Astrocyte of the cerebellum (primary cell): ENCODE measurements around the gene FOXL2.

ENCODE experiments used
- DNase-seq: peaks from one replicate; pipeline ENCODE4 v3.0.0-alpha.2; 2011; ENCODE audit warnings: low read depth
- H3K4me3 ChIP-seq: 2 replicates; pipeline ENCODE4 v1.5.1; 2011; ENCODE audit warnings: mild to moderate bottlenecking, low read depth, low read length, moderate library complexity
- CTCF ChIP-seq: IDR thresholded peaks from 2 replicates; pipeline ENCODE4 v1.5.1; 2012; ENCODE audit warnings: low read length, low read depth, moderate library complexity, mild to moderate bottlenecking; ENCODE audit errors: missing control alignments
- in situ Hi-C: cut with HindIII; loops from 2 replicates; pipeline ENCODE4 v1.10.0; 2017; ENCODE audit warnings: low sequenced_read_pairs

FOXL2 gene

GRCh38 chr3:138913766-138914165 is 33.2 kb downstream of the FOXL2 start:
- no peak for TF ChIP-seq CTCF

DNA sequence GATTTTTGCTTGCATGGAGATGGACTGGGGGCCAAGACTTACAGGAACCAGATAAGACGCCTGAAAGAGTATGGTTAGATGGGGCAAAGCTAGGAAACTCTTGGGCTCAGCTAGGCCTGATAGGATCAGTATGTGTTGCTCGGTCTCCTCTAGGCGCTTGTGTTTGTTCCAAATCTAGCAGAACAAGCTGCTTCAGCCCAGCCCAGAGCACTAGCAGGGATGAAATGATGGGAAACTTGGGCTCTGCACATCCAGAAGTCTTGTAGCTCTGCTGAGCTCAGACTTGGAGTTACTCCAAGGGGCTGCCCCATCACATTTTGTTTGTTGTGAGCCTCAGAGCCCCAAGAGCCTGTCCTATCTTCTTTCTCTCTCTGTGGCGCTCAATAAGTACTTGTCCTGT is 34.7 kb downstream of the FOXL2 start:
- no peak for TF ChIP-seq CTCF
- DNase-seq = no peak
- in situ Hi-C loops = loop anchor here (25.0 kb wide), 3 partner anchors 100 to 450 kb away; no protein-coding TSS in a partner anchor
- no peak overlapping the region for H3K4me3 ChIP-seq

More at GRCh38 chr3:138913766-138914165, 33.2 kb downstream of the FOXL2 start:
- DNase-seq = no peak
- in situ Hi-C loops = loop anchor here (25.0 kb wide), 3 partner anchors 101 to 451 kb away; no protein-coding TSS in a partner anchor
- H3K4me3 ChIP-seq = no peak overlapping the region

DNA sequence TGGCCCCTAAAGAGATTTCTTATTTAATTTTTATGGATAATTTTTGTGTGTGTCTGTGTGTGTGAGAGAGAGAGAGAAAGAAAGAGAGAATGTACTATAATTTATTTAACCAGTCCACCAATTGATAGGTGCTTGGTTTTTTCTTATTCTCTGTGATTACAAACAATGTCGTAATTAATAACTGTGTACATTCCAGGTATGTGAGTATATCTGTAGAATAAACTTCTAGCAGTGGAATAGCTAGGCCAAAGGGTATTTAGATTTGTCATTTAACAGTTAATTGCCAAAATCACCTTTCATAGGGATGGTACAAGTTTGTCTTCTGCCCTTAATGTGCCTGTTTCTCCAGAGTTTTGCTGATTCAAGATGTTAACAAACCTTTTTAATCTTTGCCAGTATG is 35.3 kb downstream of the FOXL2 start:
- TF ChIP-seq CTCF = no peak
- H3K4me3 ChIP-seq = no peak overlapping the region
- no peak for DNase-seq
- in situ Hi-C loops = loop anchor here (25.0 kb wide), 3 partner anchors 99 to 449 kb away; no protein-coding TSS in a partner anchor

DNA sequence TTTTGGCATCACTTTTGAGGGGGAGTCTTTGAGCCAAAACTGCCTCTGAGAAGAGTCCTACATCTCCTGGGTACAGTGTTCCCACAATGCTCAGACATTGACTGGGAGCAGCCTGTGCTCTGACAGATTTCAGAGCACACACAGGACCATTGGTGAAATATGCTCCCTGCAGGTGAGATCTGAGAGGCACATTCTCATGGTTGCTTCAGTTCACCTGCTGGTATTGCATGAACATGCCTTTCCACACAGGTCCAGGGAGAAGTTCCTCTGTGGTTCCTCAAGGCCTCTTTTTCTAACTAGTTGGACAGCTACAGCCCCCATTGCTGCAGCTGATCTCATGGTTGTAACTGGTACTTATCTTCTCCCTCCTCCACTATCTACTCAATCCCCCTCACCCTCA is 37.0 kb downstream of the FOXL2 start:
- DNase-seq = no peak
- TF ChIP-seq CTCF = no peak
- in situ Hi-C loops = loop anchor here (25.0 kb wide), 3 partner anchors 98 to 448 kb away; no protein-coding TSS in a partner anchor
- no peak overlapping the region for H3K4me3 ChIP-seq

DNA sequence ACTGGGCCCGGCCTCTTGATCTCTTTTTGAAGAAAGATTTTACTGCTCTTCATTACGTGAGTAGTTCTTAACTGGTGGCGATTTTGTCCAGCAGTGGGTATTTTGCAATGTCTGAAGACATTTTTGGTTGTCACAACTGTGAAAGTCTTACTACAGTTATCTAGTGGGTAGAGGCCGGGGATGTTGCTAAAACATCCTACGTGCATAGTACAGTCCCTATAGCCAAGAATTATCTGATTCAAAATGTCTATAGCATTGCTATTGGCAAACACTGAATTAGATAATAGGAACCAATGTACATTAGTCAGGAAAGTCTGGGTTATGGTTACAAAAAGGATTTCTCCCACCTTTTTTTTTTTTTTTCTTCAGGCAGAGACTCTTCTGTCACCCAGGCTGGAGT is 38.1 kb downstream of the FOXL2 start:
- in situ Hi-C loops = loop anchor here (25.0 kb wide), 3 partner anchors 97 to 447 kb away; no protein-coding TSS in a partner anchor
- H3K4me3 ChIP-seq = no peak overlapping the region
- DNase-seq = no peak
- TF ChIP-seq CTCF = no peak

- no peak for TF ChIP-seq CTCF
- no peak overlapping the region for H3K4me3 ChIP-seq
- in situ Hi-C loops = loop anchor here (25.0 kb wide), 3 partner anchors 95 to 445 kb away; no protein-coding TSS in a partner anchor
- DNase-seq = no peak
Observed at GRCh38 chr3:138907539-138907938, 39.4 kb downstream of the FOXL2 start.
